NCI-H774 (cell line): ENCODE results near the gene PTPRJ.
A peak's percentile ranks its signal among the peaks of the same experiment; 100 is the strongest.

Experiments
- DNase-seq: peaks from one replicate; lab custom pipeline; 2025; lab: John Stamatoyannopoulos, UW

The PTPRJ gene

GRCh38 chr11:47997063-47998053 lies 17.0 kb downstream of the PTPRJ start:
- DNase-seq: no peak

- no peak for DNase-seq
Observed at GRCh38 chr11:47998345-47998732, 18.0 kb downstream of the PTPRJ start.

- no peak for DNase-seq
Observed at GRCh38 chr11:47998733-47999359, 18.5 kb downstream of the PTPRJ start.

- no peak for DNase-seq
Observed at GRCh38 chr11:48000432-48000831, 20.1 kb downstream of the PTPRJ start.

- DNase-seq: peak; percentile 20
Observed at GRCh38 chr11:48001438-48002021, 21.2 kb downstream of the PTPRJ start.

GRCh38 chr11:48002561-48002960 lies 22.2 kb downstream of the PTPRJ start:
- DNase-seq: peak; percentile 64

GRCh38 chr11:48003926-48004325 lies 23.6 kb downstream of the PTPRJ start:
- DNase-seq: peak; percentile 32

GRCh38 chr11:48004456-48004855 lies 24.1 kb downstream of the PTPRJ start:
- DNase-seq: no peak

- DNase-seq: no peak
Observed at GRCh38 chr11:48005136-48005535, 24.8 kb downstream of the PTPRJ start.

GRCh38 chr11:48005831-48006270 lies 25.5 kb downstream of the PTPRJ start:
- DNase-seq: peak; percentile 44

GRCh38 chr11:48006301-48006992 lies 26.1 kb downstream of the PTPRJ start:
- no peak for DNase-seq

GRCh38 chr11:48007677-48008076 lies 27.3 kb downstream of the PTPRJ start:
- no peak for DNase-seq

- DNase-seq: no peak
Observed at GRCh38 chr11:48008951-48009270, 28.6 kb downstream of the PTPRJ start.

GRCh38 chr11:48011102-48011797 lies 30.9 kb downstream of the PTPRJ start:
- DNase-seq: no peak

- DNase-seq: no peak
Observed at GRCh38 chr11:48011798-48012391, 31.5 kb downstream of the PTPRJ start.

- no peak for DNase-seq
Observed at GRCh38 chr11:48013269-48013901, 33.0 kb downstream of the PTPRJ start.

- DNase-seq: no peak
Observed at GRCh38 chr11:48014917-48015316, 34.6 kb downstream of the PTPRJ start.

- no peak for DNase-seq
Observed at GRCh38 chr11:48017105-48017830, 36.9 kb downstream of the PTPRJ start.

GRCh38 chr11:48017831-48018527 lies 37.6 kb downstream of the PTPRJ start:
- no peak for DNase-seq
